GM19395 (cell line): ENCODE data around the gene DHPS.

ENCODE experiments used
- ATAC-seq: cut with Tn5 transposase; IDR thresholded peaks from one replicate; pipeline ENCODE4 v1.9.1; 2021; ENCODE audit warnings: mild to moderate bottlenecking, moderate library complexity; ENCODE audit not compliant: unreplicated experiment

DHPS gene

GRCh38 chr19:12675940-12676339 is 5.7 kb downstream of the DHPS start:
- no peak for ATAC-seq

GRCh38 chr19:12675399-12675798 is 6.3 kb downstream of the DHPS start:
- no peak for ATAC-seq

GRCh38 chr19:12672744-12673143 is 8.9 kb downstream of the DHPS start:
- no peak for ATAC-seq

- ATAC-seq: no peak
Observed at GRCh38 chr19:12670159-12670928, 11.3 kb downstream of the DHPS start.

GRCh38 chr19:12669270-12670158 is 12.2 kb downstream of the DHPS start:
- ATAC-seq: no peak

GRCh38 chr19:12668932-12669269 is 12.8 kb downstream of the DHPS start:
- no peak for ATAC-seq

- no peak for ATAC-seq
Observed at GRCh38 chr19:12668346-12668745, 13.3 kb downstream of the DHPS start.

- no peak for ATAC-seq
Observed at GRCh38 chr19:12667731-12668302, 13.9 kb downstream of the DHPS start.

GRCh38 chr19:12666265-12667048 is 15.2 kb downstream of the DHPS start, which contains the start of the genes MAN2B1 and WDR83:
Gene MAN2B1, minus strand, starts transcription at chr19:12666742. Its CDS starts 41 bp downstream, at chr19:12666701.
Gene WDR83, plus strand, starts transcription at chr19:12666807. Its CDS starts 2,984 bp downstream, at chr19:12669791.
- no peak for ATAC-seq

- no peak for ATAC-seq
Observed at GRCh38 chr19:12665671-12666264, 15.9 kb downstream of the DHPS start.

GRCh38 chr19:12665281-12665573 is 16.5 kb downstream of the DHPS start:
- no peak for ATAC-seq

GRCh38 chr19:12664406-12665280 is 17.0 kb downstream of the DHPS start:
- no peak for ATAC-seq

- ATAC-seq: no peak
Observed at GRCh38 chr19:12660980-12661379, 20.7 kb downstream of the DHPS start.

- ATAC-seq: no peak
Observed at GRCh38 chr19:12657966-12658365, 23.7 kb downstream of the DHPS start.

- no peak for ATAC-seq
Observed at GRCh38 chr19:12656899-12657571, 24.6 kb downstream of the DHPS start.

GRCh38 chr19:12655546-12655945 is 26.1 kb downstream of the DHPS start:
- ATAC-seq: no peak

- ATAC-seq: no peak
Observed at GRCh38 chr19:12652219-12652618, 29.5 kb downstream of the DHPS start.

GRCh38 chr19:12649941-12650340 is 31.7 kb downstream of the DHPS start:
- no peak for ATAC-seq

GRCh38 chr19:12648088-12648487 is 33.6 kb downstream of the DHPS start:
- ATAC-seq: no peak
